ENCODE measurements around the gene POLRMT.

The POLRMT gene

GRCh38 chr19:662962-663681, 29.8 kb upstream of the POLRMT start, which contains the start of gene RNF126:
TSS of gene RNF126 (minus strand) at chr19:663214. CDS start at chr19:663121, 93 bp downstream.
- peak; percentile 89 for DNase-seq

- peak; percentile 53 for DNase-seq
Measured at GRCh38 chr19:662207-662961, 29.0 kb upstream of the POLRMT start.

- peak; percentile 53 for DNase-seq
Measured at GRCh38 chr19:661427-662196, 28.3 kb upstream of the POLRMT start.

GRCh38 chr19:660793-661426, 27.6 kb upstream of the POLRMT start:
- DNase-seq, result no peak

GRCh38 chr19:658916-659839, 25.8 kb upstream of the POLRMT start:
- DNase-seq, result peak; percentile 31

- no peak for DNase-seq
Measured at GRCh38 chr19:658059-658839, 24.9 kb upstream of the POLRMT start.

- DNase-seq, result no peak
Measured at GRCh38 chr19:657611-658010, 24.3 kb upstream of the POLRMT start.

GRCh38 chr19:656751-657559, 23.6 kb upstream of the POLRMT start:
- DNase-seq, result no peak

- no peak for DNase-seq
Measured at GRCh38 chr19:655691-656090, 22.4 kb upstream of the POLRMT start.

- no peak for DNase-seq
Measured at GRCh38 chr19:653425-653824, 20.1 kb upstream of the POLRMT start.

GRCh38 chr19:652467-653389, 19.4 kb upstream of the POLRMT start:
- no peak for DNase-seq

- no peak for DNase-seq
Measured at GRCh38 chr19:651991-652390, 18.7 kb upstream of the POLRMT start.

GRCh38 chr19:651114-651818, 17.9 kb upstream of the POLRMT start:
- no peak for DNase-seq

- DNase-seq, result no peak
Measured at GRCh38 chr19:650121-650520, 16.8 kb upstream of the POLRMT start.

- no peak for DNase-seq
Measured at GRCh38 chr19:648904-649801, 15.8 kb upstream of the POLRMT start.

- DNase-seq, result no peak
Measured at GRCh38 chr19:648305-648704, 15.0 kb upstream of the POLRMT start.

GRCh38 chr19:647566-648284, 14.4 kb upstream of the POLRMT start:
- no peak for DNase-seq
